ENCODE data around the gene FAM83D. TPM values are rescaled to one million over a fixed set of nuclear protein-coding genes. Genes with fewer than 3 reads are reported as not detected.

Gene FAM83D
- total RNA-seq, 1 experiment from 2014 or later = 18.4 TPM

GRCh38 chr20:38999217-38999616 is 73.0 kb downstream of the FAM83D start:
- ChIA-PET POLR2A (no interaction called here), CTCF (interaction anchor here (0.6 to 1.6 kb wide), 5 partner anchors 9 to 352 kb away, joined by 3 to 8 read pairs (median 3); no protein-coding TSS in a partner anchor)
- Mint-ChIP-seq H3K4me3 (ENCODE audit: unreplicated experiment) (no peak overlapping the region), H3K27ac (ENCODE audit: low read depth, unreplicated experiment) (no peak overlapping the region), H3K36me3 (ENCODE audit: insufficient read depth, unreplicated experiment) (peaks cover 48% of the 10 kb centered on the region), H3K27me3 (ENCODE audit: insufficient read depth, unreplicated experiment) (no peaks in the 10 kb centered on the region), H3K9me3 (ENCODE audit: unreplicated experiment) (no peaks in the 10 kb centered on the region), H3K4me1 (ENCODE audit: insufficient read depth, unreplicated experiment) (no peaks in the 10 kb centered on the region)
- intact Hi-C loops (cut with micrococcal nuclease) = no loop called here
- no peak for DNase-seq (ENCODE audit: unreplicated experiment)
- TF ChIP-seq CTCF (IDR thresholded peaks at IDR 0.05; ENCODE audit: unreplicated experiment) = no peak
- no TSS peak for BruUV-seq (replicated peaks)

- Mint-ChIP-seq H3K27me3 (ENCODE audit: insufficient read depth, unreplicated experiment) (no peaks in the 10 kb centered on the region), H3K9me3 (ENCODE audit: unreplicated experiment) (no peaks in the 10 kb centered on the region), H3K27ac (ENCODE audit: low read depth, unreplicated experiment) (no peak overlapping the region), H3K4me1 (ENCODE audit: insufficient read depth, unreplicated experiment) (no peaks in the 10 kb centered on the region), H3K4me3 (ENCODE audit: unreplicated experiment) (no peak overlapping the region), H3K36me3 (ENCODE audit: insufficient read depth, unreplicated experiment) (peaks cover 45% of the 10 kb centered on the region)
- BruUV-seq (replicated peaks) = no TSS peak
- CTCF ChIA-PET = interaction anchor here (0.7 to 1.6 kb wide), 4 partner anchors 49 to 355 kb away, joined by 3 to 8 read pairs (median 4); no protein-coding TSS in a partner anchor
- TF ChIP-seq CTCF (IDR thresholded peaks at IDR 0.05; ENCODE audit: unreplicated experiment) = no peak
- POLR2A ChIA-PET = interaction anchor here (1.3 kb wide), 1 partner anchor 41 kb away, joined by 3 read pairs; no protein-coding TSS in a partner anchor
- no peak for DNase-seq (ENCODE audit: unreplicated experiment)
- intact Hi-C loops (cut with micrococcal nuclease) = no loop called here
Measured at GRCh38 chr20:38999965-39000910, 74.0 kb downstream of the FAM83D start.

Other genes starting within 250 kb of the FAM83D start
- not detected in 2 replicates for gene SLC32A1, start 201.9 kb upstream of the FAM83D start, total RNA-seq (2022)
- gene ACTR5, start 178.0 kb upstream of the FAM83D start, total RNA-seq (2022) = 6.0 and 6.9 TPM in 2 replicates
- not detected in 2 replicates for gene PPP1R16B, start 120.7 kb upstream of the FAM83D start, total RNA-seq (2022)
- 7.8 and 8.3 TPM in 2 replicates for gene DHX35, start 35.9 kb downstream of the FAM83D start, total RNA-seq (2022)